SKM-1 (cell line): ENCODE data around the gene LRRK1.
A peak's percentile ranks its signal among the peaks of the same experiment; 100 is the strongest.

ENCODE experiments used
- DNase-seq: peaks from one replicate; lab custom pipeline; 2025; ENCODE audit not compliant: unreplicated experiment; lab: John Stamatoyannopoulos, UW

LRRK1 gene

DNA sequence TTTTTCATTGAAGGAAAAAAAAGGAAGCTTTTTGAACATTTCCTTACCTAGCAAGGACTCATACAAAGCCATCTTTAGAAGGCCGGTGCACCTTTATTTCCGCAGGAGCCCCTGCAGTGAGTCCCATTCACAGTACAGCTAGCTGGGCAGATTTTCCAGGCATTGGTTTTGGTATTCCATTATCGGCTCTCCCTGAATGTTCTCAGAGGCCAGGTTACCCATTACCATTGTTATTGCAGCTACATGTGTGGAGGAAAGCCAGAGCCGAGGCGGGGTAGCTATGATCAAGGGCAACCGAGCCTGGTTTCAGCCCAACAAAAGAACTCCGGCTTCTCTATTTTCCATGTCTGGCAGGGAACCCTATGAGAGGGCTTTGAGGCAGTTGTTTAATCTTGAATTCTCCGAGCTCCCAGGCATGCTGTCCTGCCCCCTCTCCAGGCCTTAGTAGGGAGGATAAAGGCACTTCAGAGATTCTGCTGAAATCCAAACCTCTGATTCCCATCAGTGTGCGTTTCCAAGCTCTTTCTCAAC lies 100.3 kb downstream of the LRRK1 start:
- no peak for DNase-seq

DNA sequence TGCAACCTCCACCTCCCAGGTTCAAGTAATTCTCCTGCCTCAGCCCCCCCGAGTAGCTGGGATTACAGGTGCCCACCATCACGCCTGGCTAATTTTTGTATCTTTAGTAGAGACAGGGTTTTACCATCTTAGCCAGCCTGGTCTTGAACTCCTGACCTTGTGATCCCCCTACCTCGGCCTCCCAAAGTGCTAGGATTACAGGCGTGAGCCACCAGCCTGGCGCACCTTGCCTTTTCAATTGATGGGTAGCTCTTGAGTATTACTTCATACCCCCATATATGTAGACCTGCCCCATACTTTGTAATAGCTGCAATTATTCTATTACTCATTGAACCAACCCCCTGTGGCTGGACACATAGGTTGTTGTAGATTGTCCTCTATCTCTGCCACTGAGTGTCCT lies 101.3 kb downstream of the LRRK1 start:
- no peak for DNase-seq

GRCh38 chr15:101020945-101021344 lies 101.8 kb downstream of the LRRK1 start:
- no peak for DNase-seq

DNA sequence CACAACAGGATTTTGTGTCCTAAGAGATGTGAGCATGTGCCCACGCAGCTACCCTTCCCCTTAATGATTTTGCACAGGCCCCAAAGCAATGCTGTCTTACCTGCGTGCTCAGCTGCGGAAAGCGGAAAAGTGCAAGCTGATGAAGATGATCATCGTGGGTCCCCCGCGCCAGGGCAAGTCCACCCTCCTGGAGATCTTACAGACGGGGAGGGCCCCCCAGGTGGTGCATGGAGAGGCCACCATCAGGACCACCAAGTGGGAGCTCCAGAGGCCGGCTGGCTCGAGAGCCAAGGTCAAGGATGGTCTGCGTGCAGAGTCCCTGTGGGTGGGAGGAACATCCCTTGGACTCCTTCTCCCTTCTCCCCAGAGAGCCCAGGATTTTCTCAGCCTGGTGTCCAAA lies 103.1 kb downstream of the LRRK1 start:
- DNase-seq = no peak

DNA sequence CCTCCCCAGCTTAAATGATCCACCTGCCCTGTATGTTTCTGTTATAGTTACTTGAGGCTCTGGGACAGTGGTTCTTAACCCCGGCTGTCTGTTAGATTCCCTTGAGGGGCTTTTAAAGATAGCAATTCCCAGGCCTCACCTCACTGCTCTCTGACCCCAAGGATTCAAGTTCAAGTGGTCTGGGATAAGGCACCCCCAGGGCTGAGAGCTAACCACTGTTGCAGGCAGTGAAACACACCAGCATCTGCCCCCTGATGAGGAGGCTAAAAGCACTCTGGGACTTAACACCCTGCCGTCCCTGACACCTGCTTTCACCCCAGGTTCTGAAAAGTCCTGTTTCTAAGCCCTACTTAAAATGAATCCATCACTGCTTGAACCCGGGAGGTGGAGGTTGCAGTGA lies 103.7 kb downstream of the LRRK1 start:
- DNase-seq = no peak

DNA sequence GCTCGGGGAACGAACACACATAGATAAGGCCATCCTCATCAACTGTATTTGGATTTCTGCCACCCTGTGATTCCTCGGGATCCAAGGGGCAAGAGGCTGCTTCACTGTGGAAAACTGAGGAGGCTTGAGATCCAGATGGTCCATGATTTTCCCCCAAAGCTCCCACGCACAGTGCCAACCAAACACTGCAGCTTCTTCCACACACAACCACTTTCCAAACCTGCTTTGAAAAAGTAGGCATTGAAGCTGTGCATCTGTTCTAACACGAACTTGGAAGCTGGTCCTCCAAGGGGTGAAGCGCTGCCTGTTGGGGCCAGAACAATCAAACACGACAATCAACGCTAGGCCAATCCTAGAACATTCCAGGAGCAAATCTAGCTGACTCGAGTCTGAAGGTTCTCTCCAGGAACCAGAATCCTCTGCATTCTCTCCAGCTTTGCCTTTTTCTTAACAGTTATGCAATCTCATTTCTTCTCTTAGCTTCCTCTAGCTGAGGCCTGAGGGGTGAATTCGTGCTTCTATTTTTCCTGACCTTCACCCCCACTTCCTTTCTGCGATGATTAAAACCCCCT lies 104.4 kb downstream of the LRRK1 start:
- DNase-seq = peak; percentile 10

GRCh38 chr15:101024073-101024695 lies 105.0 kb downstream of the LRRK1 start:
- DNase-seq = no peak

- DNase-seq = no peak
Measured at GRCh38 chr15:101024706-101025500, 105.7 kb downstream of the LRRK1 start.

DNA sequence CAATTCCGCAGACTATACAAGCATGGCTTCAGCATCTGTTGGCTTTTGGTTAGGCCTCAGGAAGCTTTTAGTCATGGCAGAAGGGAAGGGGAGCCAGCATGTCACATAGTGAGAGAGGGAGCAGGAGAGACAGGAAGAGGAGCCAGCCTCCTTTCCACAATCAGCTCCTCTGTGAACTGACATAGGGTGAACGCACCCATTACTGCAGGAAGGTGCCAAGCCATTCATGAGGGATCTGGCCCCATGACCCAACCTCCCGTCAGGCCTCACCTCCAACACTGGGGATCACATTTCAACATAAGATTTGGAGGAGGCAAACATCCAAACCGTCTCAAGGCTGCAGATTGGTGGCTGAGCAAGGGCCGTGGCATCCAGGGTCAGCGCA lies 106.3 kb downstream of the LRRK1 start:
- DNase-seq = no peak

DNA sequence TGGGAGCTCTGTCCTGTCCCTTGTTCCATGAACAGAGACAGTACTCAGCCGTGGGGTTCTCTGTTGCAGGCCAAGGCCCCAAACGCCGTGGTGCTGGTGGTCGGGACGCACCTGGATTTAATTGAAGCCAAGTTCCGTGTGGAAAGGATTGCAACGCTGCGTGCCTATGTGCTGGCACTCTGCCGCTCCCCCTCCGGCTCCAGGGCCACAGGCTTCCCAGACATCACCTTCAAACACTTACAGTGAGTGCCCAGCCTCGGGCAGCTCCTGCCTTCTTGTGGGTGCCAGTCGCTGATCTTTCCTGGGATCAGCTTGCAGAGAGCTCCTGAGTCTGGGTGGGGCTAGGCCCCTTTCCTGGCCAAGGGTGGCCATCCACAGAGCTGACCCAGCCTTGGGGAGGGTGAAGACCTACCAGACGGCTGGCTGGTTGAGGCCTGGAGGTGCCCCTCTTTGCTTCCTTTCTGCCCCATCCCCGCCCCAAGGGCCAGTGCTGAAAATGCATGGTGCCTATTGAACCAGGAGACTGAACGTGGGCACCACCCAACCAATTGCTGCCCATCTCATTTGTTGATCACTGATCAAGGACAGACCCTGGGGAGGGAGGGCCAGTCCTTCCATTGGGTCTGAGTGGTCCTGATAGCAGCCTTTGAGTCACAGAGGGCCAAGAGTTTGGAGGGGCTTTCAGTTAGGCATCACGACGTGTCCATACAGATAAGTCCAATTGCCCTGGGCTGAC lies 106.9 kb downstream of the LRRK1 start:
- no peak for DNase-seq

GRCh38 chr15:101026656-101027272 lies 107.6 kb downstream of the LRRK1 start:
- no peak for DNase-seq

DNA sequence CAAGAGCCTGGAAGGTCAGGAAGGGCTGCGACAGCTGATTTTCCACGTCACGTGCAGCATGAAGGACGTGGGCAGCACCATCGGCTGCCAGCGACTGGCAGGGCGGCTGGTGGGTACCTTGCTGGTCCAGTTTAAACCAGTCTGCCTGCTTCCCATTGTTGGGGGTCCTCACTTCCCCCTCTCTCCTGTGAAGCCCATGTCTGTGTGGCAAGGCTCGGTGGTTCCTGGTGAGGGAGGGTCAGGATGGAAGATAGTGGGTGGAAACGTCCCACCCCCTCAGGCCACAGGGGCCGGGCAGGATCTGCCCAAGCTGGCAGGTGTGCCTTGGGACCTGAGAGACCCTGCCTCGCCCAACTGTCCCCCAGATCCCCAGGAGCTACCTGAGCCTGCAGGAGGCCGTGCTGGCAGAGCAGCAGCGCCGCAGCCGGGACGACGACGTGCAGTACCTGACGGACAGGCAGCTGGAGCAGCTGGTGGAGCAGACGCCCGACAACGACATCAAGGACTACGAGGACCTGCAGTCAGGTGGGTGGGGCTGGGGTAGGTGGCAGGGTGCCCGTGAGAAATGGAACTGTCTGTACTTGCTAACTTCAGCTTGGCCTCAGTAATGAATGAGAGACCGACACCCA lies 108.2 kb downstream of the LRRK1 start:
- DNase-seq = no peak

GRCh38 chr15:101027920-101028319 lies 108.8 kb downstream of the LRRK1 start:
- DNase-seq = no peak

- no peak for DNase-seq
Measured at GRCh38 chr15:101028321-101028720, 109.2 kb downstream of the LRRK1 start.

GRCh38 chr15:101028772-101029438 lies 109.7 kb downstream of the LRRK1 start:
- DNase-seq = no peak

- no peak for DNase-seq
Measured at GRCh38 chr15:101029971-101030661, 111.0 kb downstream of the LRRK1 start.

DNA sequence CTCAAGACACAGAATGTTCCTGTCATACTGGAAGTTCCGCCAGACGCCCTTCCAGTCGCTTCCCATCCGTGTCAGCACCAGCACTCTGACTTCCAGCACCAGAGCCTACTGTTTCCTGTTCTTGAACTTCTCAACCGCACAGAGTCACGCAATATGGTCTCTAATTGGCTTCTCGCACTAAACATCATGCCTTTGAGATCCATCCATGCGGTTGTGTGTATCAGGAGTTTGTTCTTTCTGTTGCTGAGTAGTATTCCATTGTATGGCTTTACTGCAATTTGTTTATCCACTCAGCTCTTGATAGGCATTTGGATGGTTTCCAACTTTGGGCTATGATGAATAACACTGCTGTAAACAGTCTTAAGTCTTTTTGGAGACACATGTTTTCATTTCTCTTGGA lies 112.1 kb downstream of the LRRK1 start:
- DNase-seq = no peak

GRCh38 chr15:101033801-101034200 lies 114.6 kb downstream of the LRRK1 start:
- no peak for DNase-seq

DNA sequence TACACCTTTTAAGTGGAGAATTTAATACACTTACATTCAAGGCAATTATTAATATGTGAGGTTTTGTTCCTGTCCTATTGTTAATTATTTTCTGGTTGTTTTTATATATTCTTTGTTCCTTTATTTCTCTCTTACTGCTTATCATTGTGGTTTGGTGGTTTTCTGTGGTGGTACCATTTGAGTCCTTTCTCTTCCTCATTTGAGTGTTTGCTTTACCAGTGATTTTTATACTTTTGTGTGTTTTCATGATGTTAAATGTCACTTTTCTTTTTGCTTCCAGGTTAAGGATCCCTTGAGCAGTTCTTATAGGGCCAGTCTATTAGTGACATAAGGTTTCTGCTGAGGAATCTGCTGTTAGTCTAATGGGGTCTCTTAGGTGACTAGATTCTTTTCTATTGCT lies 116.5 kb downstream of the LRRK1 start:
- DNase-seq = no peak
